Measurements from ENCODE around the gene RUNDC3A. TPM values are rescaled to one million over a fixed set of nuclear protein-coding genes. Genes with fewer than 3 reads are reported as not detected.

RUNDC3A gene
- 1 to 10 TPM in 1 of 2 donors, under 1 TPM in 1; 0.61 to 4.9 TPM for total RNA-seq
- under 1 TPM; 0.70 to 0.91 TPM for polyA plus RNA-seq
- long read RNA-seq, donor 1: 0 reads
- long read RNA-seq, donor 2: 0 reads
- long read RNA-seq, donor 3: 0 reads
- long read RNA-seq, donor 4: 0 reads
- long read RNA-seq, donor 5, partial matches to known transcripts: 0 of 1 reads
- long read RNA-seq, donor 5, other reads (novel, unspliced or antisense): 0 of 1 reads

DNA sequence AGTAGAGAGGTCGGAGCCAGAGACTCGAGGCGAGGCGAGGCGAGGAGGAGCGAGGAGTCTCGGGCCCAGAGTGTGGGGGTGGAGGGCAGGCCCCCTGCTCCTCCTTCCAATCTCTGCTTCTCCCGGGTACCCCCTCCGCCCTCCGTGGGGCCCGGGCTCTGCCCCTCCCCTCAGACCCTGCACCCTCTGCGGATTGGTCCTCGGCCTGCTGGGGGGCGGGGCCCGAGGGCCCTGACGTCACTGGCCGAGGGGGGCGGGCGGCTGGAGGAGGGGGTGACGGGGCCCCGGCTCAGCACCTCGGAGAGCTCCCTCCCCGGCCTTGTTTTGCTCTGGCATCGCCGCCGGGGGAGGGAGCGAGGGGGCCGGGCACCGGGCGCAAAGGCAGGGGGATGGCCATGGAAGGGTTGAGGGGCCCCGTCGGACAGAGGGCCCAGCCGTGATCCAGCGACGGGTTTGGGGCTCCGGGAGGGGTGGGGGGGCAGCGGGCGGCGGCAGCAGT lies at the start of gene RUNDC3A:
RUNDC3A (plus strand) TSS at position 282 of the 499 bp plus-strand sequence. CDS start 232 bp downstream, outside the sequence.
- H3K9ac ChIP-seq (ENCODE audit: insufficient read depth in 1 of 2, low read length in 2 of 2): no peak within 1 kb of the TSS
- TF ChIP-seq, protein P1, sequence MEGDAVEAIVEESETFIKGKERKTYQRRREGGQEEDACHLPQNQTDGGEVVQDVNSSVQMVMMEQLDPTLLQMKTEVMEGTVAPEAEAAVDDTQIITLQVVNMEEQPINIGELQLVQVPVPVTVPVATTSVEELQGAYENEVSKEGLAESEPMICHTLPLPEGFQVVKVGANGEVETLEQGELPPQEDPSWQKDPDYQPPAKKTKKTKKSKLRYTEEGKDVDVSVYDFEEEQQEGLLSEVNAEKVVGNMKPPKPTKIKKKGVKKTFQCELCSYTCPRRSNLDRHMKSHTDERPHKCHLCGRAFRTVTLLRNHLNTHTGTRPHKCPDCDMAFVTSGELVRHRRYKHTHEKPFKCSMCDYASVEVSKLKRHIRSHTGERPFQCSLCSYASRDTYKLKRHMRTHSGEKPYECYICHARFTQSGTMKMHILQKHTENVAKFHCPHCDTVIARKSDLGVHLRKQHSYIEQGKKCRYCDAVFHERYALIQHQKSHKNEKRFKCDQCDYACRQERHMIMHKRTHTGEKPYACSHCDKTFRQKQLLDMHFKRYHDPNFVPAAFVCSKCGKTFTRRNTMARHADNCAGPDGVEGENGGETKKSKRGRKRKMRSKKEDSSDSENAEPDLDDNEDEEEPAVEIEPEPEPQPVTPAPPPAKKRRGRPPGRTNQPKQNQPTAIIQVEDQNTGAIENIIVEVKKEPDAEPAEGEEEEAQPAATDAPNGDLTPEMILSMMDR (IDR thresholded peaks at IDR 0.05; ENCODE audit: control extremely low read depth, extremely low read depth): no peak
- DNase-seq (peak; percentile 93 to 95 (median 95)), ATAC-seq (ENCODE audit: insufficient read depth, low FRiP score) (peak; percentile 87)
- peaks cover 2 to 13% (median 5%) of the 10 kb centered on the region in 5 donors for H3K4me1 ChIP-seq (ENCODE audit: control insufficient read depth in 5 of 5, insufficient read depth in 5 of 5, low read length in 5 of 5)
- peak within 1 kb of the TSS; percentile 16 for H3K4me3 ChIP-seq
- H3K27ac ChIP-seq (ENCODE audit: low read depth in 1 of 2, low read length in 1 of 2): no peak within 1 kb of the TSS
- no peaks in the 10 kb centered on the region for H3K36me3 ChIP-seq (ENCODE audit: control insufficient read depth in 4 of 4, insufficient read depth in 4 of 4, low read length in 4 of 4)
- no peaks in the 10 kb centered on the region for H3K9me3 ChIP-seq (ENCODE audit: control insufficient read depth in 4 of 4, insufficient read depth in 3 of 4, low read length in 3 of 4)
- H3K27me3 ChIP-seq (ENCODE audit: control insufficient read depth in 3 of 3, insufficient read depth in 3 of 3, low read length in 2 of 3): peaks cover 6 to 14% (median 6%) of the 10 kb centered on the region in 3 donors
- WGBS, 2 donors: 0 to 1% methylated on average over 12 to 38 of the region's 39 CpGs

DNA sequence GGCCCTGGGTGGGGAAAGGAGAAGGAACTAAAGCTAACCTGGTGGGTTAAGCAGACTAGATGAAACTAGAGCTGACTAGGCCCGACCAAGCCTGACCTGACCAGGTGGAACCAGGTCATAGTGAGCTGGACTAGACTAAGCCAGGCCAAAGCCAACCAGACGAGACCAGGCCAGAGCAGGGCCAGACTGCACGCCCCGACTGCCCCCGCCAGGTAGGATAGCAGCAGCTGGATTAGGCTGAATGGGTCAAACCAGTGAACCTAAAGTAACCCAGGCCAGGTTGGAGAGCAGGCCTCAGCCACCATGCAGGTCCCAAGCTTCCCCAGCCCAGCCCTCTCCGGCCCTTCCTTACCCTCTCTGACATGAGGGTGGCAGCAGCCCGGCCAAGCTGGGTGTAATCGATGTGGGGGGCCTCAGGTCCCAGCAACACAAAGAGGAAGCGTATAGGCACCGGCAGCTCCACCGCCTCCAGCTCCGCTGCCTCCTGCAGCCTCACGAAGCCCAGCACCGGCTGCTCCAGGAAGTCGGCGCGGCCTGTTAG lies 49.5 kb upstream of the RUNDC3A start:
- DNase-seq (no peak), ATAC-seq (ENCODE audit: insufficient read depth, low FRiP score) (no peak)
- H3K36me3 ChIP-seq (ENCODE audit: control insufficient read depth in 4 of 4, insufficient read depth in 4 of 4, low read length in 4 of 4): no peaks in the 10 kb centered on the region
- TF ChIP-seq, protein P1 (IDR thresholded peaks at IDR 0.05; ENCODE audit: control extremely low read depth, extremely low read depth): no peak
- no peaks in the 10 kb centered on the region for H3K9me3 ChIP-seq (ENCODE audit: control insufficient read depth in 4 of 4, insufficient read depth in 3 of 4, low read length in 3 of 4)
- no peak overlapping the region for H3K9ac ChIP-seq (ENCODE audit: insufficient read depth in 1 of 2, low read length in 2 of 2)
- no peak overlapping the region for H3K27ac ChIP-seq (ENCODE audit: low read depth in 1 of 2, low read length in 1 of 2)
- H3K27me3 ChIP-seq (ENCODE audit: control insufficient read depth in 3 of 3, insufficient read depth in 3 of 3, low read length in 2 of 3): peaks cover 0 to 3% (median 0%) of the 10 kb centered on the region in 3 donors
- no peak overlapping the region for H3K4me3 ChIP-seq
- no peaks in the 10 kb centered on the region for H3K4me1 ChIP-seq (ENCODE audit: control insufficient read depth in 5 of 5, insufficient read depth in 5 of 5, low read length in 5 of 5)
- 66 to 76% methylated on average over 17 of the region's 17 CpGs for WGBS, 2 donors

DNA sequence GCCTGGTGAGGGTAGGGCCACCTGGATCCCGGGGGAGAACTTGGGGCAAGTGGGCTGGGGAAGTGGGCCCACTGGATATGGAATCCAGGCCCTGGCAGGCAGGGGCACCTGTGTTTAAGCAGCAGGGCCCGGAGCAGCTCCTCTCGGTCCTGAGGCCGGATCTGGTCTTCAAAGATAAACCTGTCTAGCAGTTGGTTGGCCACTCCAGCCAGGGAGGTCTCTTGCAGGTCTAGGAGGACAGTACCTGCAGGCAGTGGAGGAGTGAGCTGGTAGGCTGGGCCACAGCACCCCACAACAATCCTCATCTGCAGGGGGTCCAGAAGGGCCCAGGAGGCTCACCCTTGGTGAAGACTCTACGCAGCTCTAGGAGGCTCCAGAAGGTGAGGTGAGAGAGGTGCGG lies 48.1 kb upstream of the RUNDC3A start:
- no peaks in the 10 kb centered on the region for H3K36me3 ChIP-seq (ENCODE audit: control insufficient read depth in 4 of 4, insufficient read depth in 4 of 4, low read length in 4 of 4)
- no peaks in the 10 kb centered on the region for H3K9me3 ChIP-seq (ENCODE audit: control insufficient read depth in 4 of 4, insufficient read depth in 3 of 4, low read length in 3 of 4)
- H3K27me3 ChIP-seq (ENCODE audit: control insufficient read depth in 3 of 3, insufficient read depth in 3 of 3, low read length in 2 of 3): peaks cover 0 to 3% (median 0%) of the 10 kb centered on the region in 3 donors
- 92 to 95% methylated on average over 6 of the region's 6 CpGs for WGBS, 2 donors
- H3K9ac ChIP-seq (ENCODE audit: insufficient read depth in 1 of 2, low read length in 2 of 2): no peak overlapping the region
- DNase-seq: no peak
- H3K4me1 ChIP-seq (ENCODE audit: control insufficient read depth in 5 of 5, insufficient read depth in 5 of 5, low read length in 5 of 5): no peaks in the 10 kb centered on the region
- H3K4me3 ChIP-seq: no peak overlapping the region
- no peak overlapping the region for H3K27ac ChIP-seq (ENCODE audit: low read depth in 1 of 2, low read length in 1 of 2)
- TF ChIP-seq, protein P1 (IDR thresholded peaks at IDR 0.05; ENCODE audit: control extremely low read depth, extremely low read depth): no peak
- no peak for ATAC-seq (ENCODE audit: insufficient read depth, low FRiP score)

Measured in lung (tissue), 16 donors.